HG03135 (cell line): Measurements from ENCODE around the gene ADCYAP1R1.

Experiments
- ATAC-seq: cut with Tn5 transposase; IDR thresholded peaks from one replicate; pipeline ENCODE4 v1.9.1; 2021; ENCODE audit warnings: mild to moderate bottlenecking, moderate library complexity; ENCODE audit not compliant: unreplicated experiment

ADCYAP1R1 gene

GRCh38 chr7:31051598-31052486, at the start of gene ADCYAP1R1:
TSS of gene ADCYAP1R1 (plus strand) at chr7:31052308. CDS start at chr7:31063265, 10,957 bp downstream.
- ATAC-seq = no peak

- no peak for ATAC-seq
Observed at GRCh38 chr7:31003097-31003496, 49.0 kb upstream of the ADCYAP1R1 start.

- ATAC-seq = no peak
Observed at GRCh38 chr7:31003721-31004120, 48.4 kb upstream of the ADCYAP1R1 start.

- no peak for ATAC-seq
Observed at GRCh38 chr7:31004393-31004792, 47.7 kb upstream of the ADCYAP1R1 start.

- no peak for ATAC-seq
Observed at GRCh38 chr7:31006857-31007256, 45.3 kb upstream of the ADCYAP1R1 start.

- no peak for ATAC-seq
Observed at GRCh38 chr7:31007634-31008033, 44.5 kb upstream of the ADCYAP1R1 start.

- no peak for ATAC-seq
Observed at GRCh38 chr7:31014826-31015225, 37.3 kb upstream of the ADCYAP1R1 start.

- no peak for ATAC-seq
Observed at GRCh38 chr7:31017032-31017675, 35.0 kb upstream of the ADCYAP1R1 start.

GRCh38 chr7:31017721-31018120, 34.4 kb upstream of the ADCYAP1R1 start:
- ATAC-seq = no peak

- ATAC-seq = no peak
Observed at GRCh38 chr7:31019509-31019908, 32.6 kb upstream of the ADCYAP1R1 start.

GRCh38 chr7:31020161-31020560, 31.9 kb upstream of the ADCYAP1R1 start:
- ATAC-seq = no peak

GRCh38 chr7:31020652-31021051, 31.5 kb upstream of the ADCYAP1R1 start:
- no peak for ATAC-seq

- ATAC-seq = no peak
Observed at GRCh38 chr7:31022117-31022516, 30.0 kb upstream of the ADCYAP1R1 start.

GRCh38 chr7:31022726-31023125, 29.4 kb upstream of the ADCYAP1R1 start:
- no peak for ATAC-seq

- no peak for ATAC-seq
Observed at GRCh38 chr7:31023877-31024276, 28.2 kb upstream of the ADCYAP1R1 start.

- no peak for ATAC-seq
Observed at GRCh38 chr7:31027161-31027965, 24.7 kb upstream of the ADCYAP1R1 start.

GRCh38 chr7:31028006-31028405, 24.1 kb upstream of the ADCYAP1R1 start:
- no peak for ATAC-seq

- no peak for ATAC-seq
Observed at GRCh38 chr7:31028417-31028992, 23.6 kb upstream of the ADCYAP1R1 start.

- ATAC-seq = no peak
Observed at GRCh38 chr7:31029251-31030042, 22.7 kb upstream of the ADCYAP1R1 start.

- no peak for ATAC-seq
Observed at GRCh38 chr7:31033674-31034300, 18.3 kb upstream of the ADCYAP1R1 start.
